NCI-H2227 (cell line): ENCODE measurements around the gene COX4I1.

Source experiments
- DNase-seq: peaks from one replicate; lab custom pipeline; 2025; ENCODE audit not compliant: unreplicated experiment; lab: John Stamatoyannopoulos, UW

COX4I1 gene

GRCh38 chr16:85765767-85766166 lies 33.7 kb upstream of the COX4I1 start:
- no peak for DNase-seq

GRCh38 chr16:85767531-85767930 lies 32.0 kb upstream of the COX4I1 start:
- no peak for DNase-seq

DNA sequence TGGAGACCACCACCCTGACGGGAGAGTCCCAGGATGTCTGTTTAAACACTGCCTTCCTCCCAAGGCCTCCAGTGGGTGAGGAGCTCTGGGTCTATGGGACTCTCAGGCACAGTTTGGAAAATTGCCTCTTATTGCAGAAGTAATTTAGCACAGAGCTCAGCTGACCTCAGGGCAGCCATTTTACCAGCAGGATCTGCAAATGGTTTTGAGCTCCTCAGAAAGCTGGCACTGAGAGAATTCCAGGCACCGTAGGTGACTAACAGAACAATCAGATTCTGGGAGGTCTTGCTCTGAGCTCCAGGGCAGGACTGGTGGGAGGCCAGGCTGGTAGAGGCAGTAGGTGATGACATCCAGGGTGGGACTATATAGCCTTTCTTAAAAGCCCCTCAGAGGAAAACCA lies 31.3 kb upstream of the COX4I1 start:
- DNase-seq, result peak; percentile 54

DNA sequence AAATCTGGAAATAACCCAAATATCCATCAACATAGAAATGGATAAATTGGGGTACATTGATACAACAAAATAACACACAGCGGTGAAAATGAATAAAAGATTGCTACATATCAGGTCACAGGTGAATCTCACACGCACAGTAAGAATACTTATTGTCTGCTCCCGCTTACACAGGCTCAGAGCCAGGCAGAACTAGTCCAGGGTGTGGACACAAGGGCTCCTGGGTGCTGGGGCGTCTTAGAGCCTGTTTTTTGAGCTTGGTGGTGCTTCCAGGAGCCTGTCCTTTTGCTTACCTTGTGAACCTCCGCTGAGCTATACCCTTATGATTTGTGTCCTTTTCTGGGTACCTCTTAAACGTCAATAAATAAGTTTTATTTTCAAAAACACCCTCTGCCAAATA lies 28.8 kb upstream of the COX4I1 start:
- DNase-seq, result no peak

DNA sequence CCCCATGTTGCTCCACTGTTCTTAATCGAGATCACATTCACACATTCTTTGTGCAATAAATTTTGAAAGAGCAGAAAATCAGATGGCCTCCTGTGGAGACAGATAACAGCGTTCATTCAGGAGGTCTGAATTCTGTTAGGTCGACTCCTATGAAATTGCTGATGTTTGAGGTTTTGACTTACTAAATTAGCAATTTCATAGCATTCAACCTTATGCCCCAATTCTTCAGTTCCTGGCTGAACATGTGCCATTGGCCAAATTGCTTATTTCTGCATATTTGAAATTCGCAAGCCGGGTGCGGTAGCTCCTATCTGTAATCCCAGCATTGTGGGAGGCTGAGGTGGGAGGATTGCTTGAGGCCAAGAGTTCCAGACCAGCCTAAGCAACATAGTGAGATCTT lies 26.5 kb upstream of the COX4I1 start:
- no peak for DNase-seq

GRCh38 chr16:85774136-85774535 lies 25.4 kb upstream of the COX4I1 start:
- no peak for DNase-seq

- no peak for DNase-seq
Observed at GRCh38 chr16:85774811-85775210, 24.7 kb upstream of the COX4I1 start.

- no peak for DNase-seq
Observed at GRCh38 chr16:85777583-85778310, 21.7 kb upstream of the COX4I1 start.

DNA sequence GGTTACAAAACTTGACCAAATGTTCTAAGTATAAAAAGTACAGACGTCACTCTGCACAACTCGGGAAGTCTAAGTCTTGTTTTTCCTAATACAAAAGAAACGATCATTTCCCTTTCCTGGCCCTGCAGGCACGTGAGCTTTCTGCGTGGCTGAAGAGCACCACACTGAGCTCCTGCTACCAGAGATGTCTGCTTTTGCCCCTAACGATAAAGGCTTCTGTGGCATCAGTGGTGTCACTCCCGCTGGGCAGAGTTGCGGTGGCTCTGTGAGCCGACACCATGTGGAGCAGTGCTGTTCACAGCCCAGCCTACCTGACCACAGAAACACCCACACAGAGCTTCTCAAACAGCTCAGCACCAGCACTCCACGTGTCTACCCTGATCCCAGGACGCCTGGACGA lies 20.6 kb upstream of the COX4I1 start:
- no peak for DNase-seq

DNA sequence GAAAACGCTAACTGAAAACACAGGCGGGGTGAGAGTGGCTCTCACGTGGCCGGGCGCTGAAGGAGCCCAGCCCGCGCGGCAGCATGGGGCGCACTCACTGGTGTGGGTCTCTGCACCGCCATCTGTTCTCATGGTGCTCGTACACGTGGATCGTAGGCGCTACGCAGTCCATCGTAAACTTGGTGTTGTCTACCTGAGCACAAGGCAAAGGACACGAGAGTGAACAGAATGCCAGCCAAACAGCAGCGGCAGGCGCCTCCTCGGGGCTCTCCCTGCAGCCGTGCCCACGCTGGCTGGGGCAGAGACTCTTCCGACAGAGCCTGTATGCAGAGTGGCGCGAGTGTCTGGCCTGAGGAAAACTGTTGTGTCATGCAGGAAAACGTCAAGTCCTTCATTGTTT lies 19.2 kb upstream of the COX4I1 start:
- DNase-seq, result no peak

DNA sequence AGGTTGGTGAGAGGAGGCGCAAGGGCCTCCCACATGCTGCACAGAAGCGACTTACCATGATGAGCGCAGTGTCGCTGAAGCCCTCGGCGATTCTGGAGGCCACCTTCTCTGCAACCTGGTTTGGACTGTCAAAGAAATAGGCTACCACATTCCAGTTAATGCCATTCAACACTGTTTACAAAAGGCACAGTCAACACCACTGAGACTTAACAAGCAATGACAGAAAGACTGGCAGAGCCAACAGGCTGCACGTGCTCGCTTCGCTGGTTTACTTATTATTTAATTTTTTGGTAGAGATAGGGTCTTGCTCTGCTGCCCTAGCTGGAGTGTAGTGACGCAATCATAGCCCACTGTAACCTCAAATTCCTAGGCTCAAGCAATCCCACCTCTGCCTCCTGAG lies 18.3 kb upstream of the COX4I1 start:
- no peak for DNase-seq

DNA sequence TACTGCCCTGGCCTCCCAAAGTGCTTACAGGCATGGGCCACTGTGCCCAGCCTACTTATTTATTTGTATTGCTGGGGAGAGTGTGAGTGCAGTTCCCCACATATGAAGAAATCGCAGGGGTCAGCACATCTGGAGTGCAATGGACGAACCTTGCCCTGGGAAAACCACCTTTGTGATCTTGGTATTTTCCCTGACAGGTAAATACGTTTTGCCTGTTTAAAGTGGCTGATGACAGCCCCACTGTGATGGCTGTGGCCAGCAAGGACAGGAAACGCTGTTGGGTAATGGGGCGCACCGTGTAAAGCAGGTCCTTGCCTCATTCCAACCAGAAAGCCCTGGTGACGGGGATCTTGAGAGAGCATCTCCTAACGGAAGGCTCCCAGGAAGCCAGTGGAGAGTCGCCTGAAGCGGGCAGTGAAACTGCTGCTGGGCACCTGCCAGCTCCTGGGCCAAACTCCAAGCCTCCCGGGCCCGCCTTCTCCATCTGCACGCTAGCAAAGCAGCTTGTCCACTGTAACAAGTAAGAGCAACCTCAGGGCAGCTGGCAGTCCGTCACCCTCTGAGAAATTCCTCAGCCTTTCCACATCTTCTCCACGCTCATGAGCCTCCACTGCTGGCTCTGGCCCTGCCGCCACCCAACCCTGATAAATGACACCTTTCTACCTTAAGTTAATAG lies 17.7 kb upstream of the COX4I1 start:
- no peak for DNase-seq

- DNase-seq, result no peak
Observed at GRCh38 chr16:85782451-85782850, 17.0 kb upstream of the COX4I1 start.

- no peak for DNase-seq
Observed at GRCh38 chr16:85783441-85783840, 16.1 kb upstream of the COX4I1 start.

DNA sequence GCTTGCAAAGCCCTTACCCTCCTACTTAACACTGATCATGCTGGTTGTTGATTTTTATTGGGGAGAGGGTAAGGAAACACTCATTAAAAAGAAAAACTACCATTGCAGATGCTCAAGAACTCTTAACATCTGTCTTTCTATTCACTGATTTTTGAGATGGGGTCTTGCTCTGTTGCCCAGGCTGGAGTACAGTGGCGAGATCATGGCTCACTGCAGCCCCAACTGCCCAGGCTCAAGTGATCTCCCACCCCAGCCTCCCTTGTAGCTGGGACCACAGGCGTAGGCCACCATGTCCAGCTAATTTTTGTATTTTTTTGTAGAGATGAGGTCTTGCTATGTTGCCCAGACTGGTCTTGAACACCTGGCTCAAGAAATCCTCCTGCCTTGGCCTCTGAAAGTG lies 14.7 kb upstream of the COX4I1 start:
- no peak for DNase-seq

- no peak for DNase-seq
Observed at GRCh38 chr16:85785927-85786326, 13.6 kb upstream of the COX4I1 start.

- DNase-seq, result no peak
Observed at GRCh38 chr16:85788819-85789218, 10.7 kb upstream of the COX4I1 start.

GRCh38 chr16:85789773-85790172 lies 9.7 kb upstream of the COX4I1 start:
- no peak for DNase-seq

GRCh38 chr16:85793662-85794298 lies 5.7 kb upstream of the COX4I1 start:
- no peak for DNase-seq

GRCh38 chr16:85794696-85795095 lies 4.8 kb upstream of the COX4I1 start:
- DNase-seq, result no peak

DNA sequence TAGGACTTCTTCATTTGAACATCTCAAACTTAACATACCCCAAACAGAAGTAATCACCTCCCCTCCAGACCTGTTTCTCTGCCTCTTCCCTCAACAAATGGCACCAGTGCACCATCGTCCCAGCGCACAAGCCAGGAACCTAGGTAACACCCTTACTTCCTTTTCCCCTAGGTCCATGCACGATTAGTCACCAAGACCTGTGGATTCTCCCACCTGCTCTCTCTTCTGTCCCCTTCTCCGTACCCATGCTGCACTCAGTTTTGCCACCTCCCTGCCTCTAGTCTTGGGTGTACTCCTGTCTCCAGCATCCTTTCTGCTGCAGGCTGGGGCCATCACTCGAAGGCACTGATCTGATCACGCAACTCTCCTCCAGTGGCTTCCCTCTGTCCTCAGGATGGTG lies 3.3 kb upstream of the COX4I1 start:
- no peak for DNase-seq

DNA sequence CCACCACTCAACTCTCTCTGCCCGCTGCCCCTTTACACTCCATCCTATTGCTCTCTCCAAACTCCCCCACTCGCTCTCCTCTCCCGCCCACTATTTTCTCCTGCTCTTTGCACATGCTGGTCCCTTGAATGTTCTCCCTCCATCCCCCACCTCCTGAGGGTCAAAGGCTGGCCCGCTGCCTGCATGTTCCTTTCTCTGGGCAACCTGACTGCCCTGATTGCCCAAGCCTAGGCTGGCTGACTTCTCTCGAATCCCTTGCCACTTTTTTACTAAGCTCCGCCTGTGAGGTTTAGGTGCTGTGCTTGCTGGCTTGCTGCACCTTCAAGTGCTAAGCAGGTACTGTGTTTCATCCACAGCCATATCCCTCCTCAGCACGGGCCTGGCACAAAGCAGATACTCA lies 2.9 kb upstream of the COX4I1 start:
- no peak for DNase-seq
